CD4-positive, CD25-positive, alpha-beta regulatory T cell (primary cell): ENCODE results near the gene RPH3AL. TPM values are rescaled to one million over a fixed set of nuclear protein-coding genes. Genes with fewer than 3 reads are reported as not detected.

Experiments used
- ATAC-seq, 2 donors: fragments of 150-1000 bp; cut with Tn5 transposase; one replicate each; pipeline ENCODE4 v1.10.0; 2021; ENCODE audit warnings: low read depth in 2 of 2, moderate number of reproducible peaks in 2 of 2, moderate library complexity in 1 of 2
- DNase-seq, 3 donors: peaks; one replicate each; pipeline versions ENCODE4 v3.0.0 to v3.0.0-alpha.2; 2012 to 2022; ENCODE audit warnings: mixed read lengths in 1 of 3
- H3K27ac ChIP-seq: one replicate; pipeline ENCODE4 v1.7.0; 2013; ENCODE audit warnings: mild to moderate bottlenecking, low read length; ENCODE audit not compliant: insufficient read depth, poor library complexity, severe bottlenecking
- H3K27me3 ChIP-seq: one replicate; pipeline ENCODE4 v1.7.0; 2013; ENCODE audit warnings: low read length; ENCODE audit not compliant: control insufficient read depth, insufficient read depth
- H3K36me3 ChIP-seq: one replicate; pipeline ENCODE4 v1.7.0; 2013; ENCODE audit warnings: mild to moderate bottlenecking, low read length, moderate library complexity; ENCODE audit not compliant: control insufficient read depth, insufficient read depth
- H3K4me1 ChIP-seq: 2 replicates; pipeline ENCODE4 v1.7.0; 2013; ENCODE audit warnings: mild to moderate bottlenecking, low read length; ENCODE audit not compliant: insufficient read depth, control insufficient read depth, poor library complexity, severe bottlenecking
- H3K4me3 ChIP-seq: one replicate; pipeline ENCODE4 v1.7.0; 2013; ENCODE audit warnings: low read depth, mild to moderate bottlenecking, low read length, moderate library complexity
- H3K9me3 ChIP-seq, 2 experiments: 1 replicate in 1 of 2; 2 replicates in 1 of 2; pipeline ENCODE4 v1.7.0; 2013; ENCODE audit warnings: low read length in 2 of 2, mild to moderate bottlenecking in 1 of 2, moderate library complexity in 1 of 2; ENCODE audit not compliant: control insufficient read depth in 2 of 2
- H3K27ac Mint-ChIP-seq, 3 donors: one replicate each; pipeline ENCODE4 v1.8.0; 2020 to 2022; ENCODE audit warnings: mild to moderate bottlenecking in 3 of 3, mixed read lengths in 3 of 3, moderate library complexity in 2 of 3
- H3K27me3 Mint-ChIP-seq: one replicate; pipeline ENCODE4 v1.8.0; 2022; ENCODE audit warnings: mild to moderate bottlenecking, mixed read lengths
- H3K36me3 Mint-ChIP-seq: one replicate; pipeline ENCODE4 v1.8.0; 2020; ENCODE audit warnings: mixed read lengths
- H3K4me1 Mint-ChIP-seq, 4 donors: one replicate each; pipeline ENCODE4 v1.8.0; 2020 to 2022; ENCODE audit warnings: mixed read lengths in 4 of 4, mild to moderate bottlenecking in 1 of 4
- H3K4me3 Mint-ChIP-seq, 4 donors: one replicate each; pipeline ENCODE4 v1.8.0; 2020 to 2022; ENCODE audit warnings: mild to moderate bottlenecking in 4 of 4, mixed read lengths in 4 of 4, moderate library complexity in 3 of 4
- H3K9me3 Mint-ChIP-seq, 7 donors: one replicate each; pipeline ENCODE4 v1.8.0; 2020 to 2022; ENCODE audit warnings: mixed read lengths in 7 of 7, mild to moderate bottlenecking in 3 of 7, moderate library complexity in 2 of 7
- polyA plus RNA-seq, 4 donors: library from polyadenylated mRNA; unstranded; fragments of 300-500 nt; fragmentation: Illumina TruSeq; gene quantifications; one replicate each; pipeline ENCODE4 v1.2.3, GENCODE V29; 2021
- total RNA-seq: library from RNA; stranded (reverse); gene quantifications from one replicate; pipeline ENCODE4 v1.2.3, GENCODE V29; 2022

Gene RPH3AL
- total and polyA plus RNA-seq, 5 donors from 2014 or later, result 0.65 to 5.6 (median 3.0) TPM

GRCh38 chr17:340074-340473, 12.5 kb downstream of the RPH3AL start:
- DNase-seq, result no peak
- peaks cover 4% of the 10 kb centered on the region for H3K27me3 Mint-ChIP-seq
- Histone ChIP-seq H3K27ac (no peak overlapping the region), H3K9me3 (no peaks in the 10 kb centered on the region), H3K36me3 (no peaks in the 10 kb centered on the region), H3K4me3 (no peak overlapping the region), H3K4me1 (peaks cover 2% of the 10 kb centered on the region), H3K27me3 (no peaks in the 10 kb centered on the region)
- H3K4me1 Mint-ChIP-seq, result peaks cover 0 to 21% (median 2%) of the 10 kb centered on the region in 4 donors
- ATAC-seq, result no peak
- peaks cover 0 to 8% (median 0%) of the 10 kb centered on the region in 7 donors for H3K9me3 Mint-ChIP-seq
- peaks cover 8% of the 10 kb centered on the region for H3K36me3 Mint-ChIP-seq
- H3K27ac Mint-ChIP-seq, result no peak overlapping the region
- no peak overlapping the region for H3K4me3 Mint-ChIP-seq

GRCh38 chr17:339193-340061, 13.2 kb downstream of the RPH3AL start:
- peaks cover 0 to 25% (median 3%) of the 10 kb centered on the region in 4 donors for H3K4me1 Mint-ChIP-seq
- DNase-seq, result no peak
- H3K9me3 Mint-ChIP-seq, result peaks cover 0 to 6% (median 0%) of the 10 kb centered on the region in 7 donors
- Histone ChIP-seq H3K9me3 (no peaks in the 10 kb centered on the region), H3K4me3 (no peak overlapping the region), H3K27ac (no peak overlapping the region), H3K36me3 (no peaks in the 10 kb centered on the region), H3K27me3 (no peaks in the 10 kb centered on the region), H3K4me1 (peaks cover 6% of the 10 kb centered on the region)
- peaks cover 4% of the 10 kb centered on the region for H3K27me3 Mint-ChIP-seq
- peaks cover 6% of the 10 kb centered on the region for H3K36me3 Mint-ChIP-seq
- no peak for ATAC-seq
- H3K4me3 Mint-ChIP-seq, result no peak overlapping the region
- no peak overlapping the region for H3K27ac Mint-ChIP-seq

- Mint-ChIP-seq H3K27me3 (peaks cover 4% of the 10 kb centered on the region), H3K9me3 (no peaks in the 10 kb centered on the region), H3K4me3 (peak overlapping the region in 1 of 4 donors; percentile 43), H3K4me1 (peaks cover 0 to 30% (median 3%) of the 10 kb centered on the region in 4 donors), H3K27ac (peak overlapping the region in 1 of 3 donors; percentile 71), H3K36me3 (no peaks in the 10 kb centered on the region)
- no peaks in the 10 kb centered on the region for H3K9me3 ChIP-seq
- DNase-seq (no peak), ATAC-seq (no peak)
- H3K27ac ChIP-seq, result no peak overlapping the region
- peaks cover 6% of the 10 kb centered on the region for H3K4me1 ChIP-seq
- H3K36me3 ChIP-seq, result no peaks in the 10 kb centered on the region
- H3K4me3 ChIP-seq, result no peak overlapping the region
- no peaks in the 10 kb centered on the region for H3K27me3 ChIP-seq
These were observed 14.0 kb downstream of the RPH3AL start for GRCh38 chr17:338442-339192.

- H3K4me3 Mint-ChIP-seq, result no peak overlapping the region
- Histone ChIP-seq H3K4me1 (peaks cover 6% of the 10 kb centered on the region), H3K27me3 (no peaks in the 10 kb centered on the region), H3K27ac (no peak overlapping the region), H3K4me3 (no peak overlapping the region), H3K36me3 (no peaks in the 10 kb centered on the region), H3K9me3 (no peaks in the 10 kb centered on the region)
- ATAC-seq, result no peak
- DNase-seq, result no peak
- H3K9me3 Mint-ChIP-seq, result no peaks in the 10 kb centered on the region
- H3K4me1 Mint-ChIP-seq, result peaks cover 0 to 35% (median 3%) of the 10 kb centered on the region in 4 donors
- peak overlapping the region in 1 of 3 donors; percentile 71 for H3K27ac Mint-ChIP-seq
- peaks cover 4% of the 10 kb centered on the region for H3K27me3 Mint-ChIP-seq
- H3K36me3 Mint-ChIP-seq, result no peaks in the 10 kb centered on the region
These were observed 14.7 kb downstream of the RPH3AL start for GRCh38 chr17:337866-338265.

- Histone ChIP-seq H3K4me1 (peaks cover 6% of the 10 kb centered on the region), H3K27ac (no peak overlapping the region), H3K36me3 (no peaks in the 10 kb centered on the region), H3K27me3 (no peaks in the 10 kb centered on the region), H3K9me3 (no peaks in the 10 kb centered on the region), H3K4me3 (no peak overlapping the region)
- Mint-ChIP-seq H3K36me3 (no peaks in the 10 kb centered on the region), H3K4me1 (peaks cover 0 to 35% (median 3%) of the 10 kb centered on the region in 4 donors), H3K9me3 (no peaks in the 10 kb centered on the region), H3K4me3 (no peak overlapping the region), H3K27ac (peak overlapping the region in 2 of 3 donors; percentile 29 to 71), H3K27me3 (peaks cover 4% of the 10 kb centered on the region)
- ATAC-seq (no peak), DNase-seq (no peak)
These were observed 15.2 kb downstream of the RPH3AL start for GRCh38 chr17:337453-337852.

GRCh38 chr17:337022-337420, 15.6 kb downstream of the RPH3AL start:
- H3K4me3 Mint-ChIP-seq, result no peak overlapping the region
- Histone ChIP-seq H3K9me3 (no peaks in the 10 kb centered on the region), H3K27ac (no peak overlapping the region), H3K4me3 (no peak overlapping the region), H3K4me1 (peaks cover 6% of the 10 kb centered on the region), H3K27me3 (no peaks in the 10 kb centered on the region), H3K36me3 (no peaks in the 10 kb centered on the region)
- H3K9me3 Mint-ChIP-seq, result no peaks in the 10 kb centered on the region
- ATAC-seq (no peak), DNase-seq (no peak)
- peaks cover 4% of the 10 kb centered on the region for H3K27me3 Mint-ChIP-seq
- peaks cover 0 to 36% (median 3%) of the 10 kb centered on the region in 4 donors for H3K4me1 Mint-ChIP-seq
- no peaks in the 10 kb centered on the region for H3K36me3 Mint-ChIP-seq
- peak overlapping the region in 1 of 3 donors; percentile 88 for H3K27ac Mint-ChIP-seq

GRCh38 chr17:336110-337021, 16.2 kb downstream of the RPH3AL start:
- DNase-seq, result peak; percentile 6 to 50 (median 23)
- Histone ChIP-seq H3K4me1 (peaks cover 6% of the 10 kb centered on the region), H3K4me3 (no peak overlapping the region), H3K36me3 (no peaks in the 10 kb centered on the region), H3K27ac (no peak overlapping the region), H3K9me3 (no peaks in the 10 kb centered on the region), H3K27me3 (no peaks in the 10 kb centered on the region)
- peaks cover 0 to 43% (median 4%) of the 10 kb centered on the region in 4 donors for H3K4me1 Mint-ChIP-seq
- peak; percentile 51 to 52 for ATAC-seq
- H3K27ac Mint-ChIP-seq, result peak overlapping the region; percentile 85 to 88 (median 85)
- no peaks in the 10 kb centered on the region for H3K36me3 Mint-ChIP-seq
- peak overlapping the region in 2 of 4 donors; percentile 59 to 70 for H3K4me3 Mint-ChIP-seq
- no peaks in the 10 kb centered on the region for H3K9me3 Mint-ChIP-seq
- peaks cover 4% of the 10 kb centered on the region for H3K27me3 Mint-ChIP-seq
